Tibial nerve (tissue), 4 donors: Measurements from ENCODE around the gene RFFL. TPM values are rescaled to one million over a fixed set of nuclear protein-coding genes. Genes with fewer than 3 reads are reported as not detected.

Experiments
- DNase-seq, 2 donors: peaks; one replicate each; pipeline ENCODE4 v3.0.0-alpha.2; 2019; ENCODE audit warnings: low spot score in 2 of 2
- H3K27ac ChIP-seq, 4 donors: fragments of 200-600 bp; sonication (generic) in 3 of 4; one replicate each; pipeline ENCODE4 v1.5.1; 2017 to 2019; ENCODE audit warnings: mild to moderate bottlenecking in 1 of 4
- H3K27me3 ChIP-seq, 2 donors: fragments of 200-600 bp; sonication (generic) in 1 of 2; one replicate each; pipeline versions ENCODE4 v1.5.1 to v1.6.0; 2017 to 2019
- H3K36me3 ChIP-seq, 3 donors: fragments of 200-600 bp; sonication (generic); one replicate each; pipeline ENCODE4 v1.5.1; 2018 to 2019
- H3K4me1 ChIP-seq, 4 donors: fragments of 200-600 bp; sonication (generic) in 3 of 4; one replicate each; pipeline ENCODE4 v1.5.1; 2017 to 2019
- H3K4me3 ChIP-seq, 4 donors: fragments of 200-600 bp; sonication (generic) in 3 of 4; one replicate each; pipeline ENCODE4 v1.5.1; 2017 to 2019; ENCODE audit warnings: mild to moderate bottlenecking in 1 of 4, moderate library complexity in 1 of 4
- H3K9me3 ChIP-seq, 4 donors: fragments of 200-600 bp; sonication (generic) in 3 of 4; one replicate each; pipeline ENCODE4 v1.5.1; 2017 to 2019
- CTCF ChIP-seq, 5 experiments: fragments of 200-600 bp in 3 of 5; fragments of 450-650 bp in 2 of 5; sonication (generic) in 3 of 5; IDR thresholded peaks; one replicate each; pipeline ENCODE4 v1.5.1; 2016 to 2019; ENCODE audit warnings: antibody characterized with exemption in 5 of 5, mild to moderate bottlenecking in 3 of 5, moderate library complexity in 2 of 5
- EP300 ChIP-seq, 2 donors: sonication (generic); formaldehyde crosslinking; IDR thresholded peaks; one replicate each; pipeline ENCODE4 v1.6.1; 2017; ENCODE audit warnings: antibody characterized with exemption in 2 of 2, mild to moderate bottlenecking in 1 of 2
- POLR2A ChIP-seq, 2 donors: fragments of 450-650 bp; IDR thresholded peaks; one replicate each; pipeline ENCODE4 v1.6.1; 2017; ENCODE audit warnings: antibody characterized with exemption in 2 of 2, mild to moderate bottlenecking in 2 of 2, moderate library complexity in 2 of 2
- WGBS, 2 donors: methylation state at CpG; one replicate each; pipeline ENCODE4 v1.1.5; 2018; 5-methylcytosine and 5-hydroxymethylcytosine counted together
- total RNA-seq, 4 donors: library from RNA; depleted of rRNA; stranded (reverse); fragments of >200 nt; gene quantifications; one replicate each; pipeline ENCODE4 v1.1.0, GENCODE V29; 2016

Gene RFFL
- total RNA-seq, 4 donors from 2014 or later, result 10.8 to 41.3 (median 17.2) TPM

- no peaks in the 10 kb centered on the region for H3K27me3 ChIP-seq
- H3K9me3 ChIP-seq, result no peaks in the 10 kb centered on the region
- 55 to 56% methylated on average over 20 of the region's 22 CpGs for WGBS, 2 donors
- peak in 1 of 2 donors; percentile 7 for DNase-seq
- peak overlapping the region in 3 of 4 donors; percentile 58 to 99 (median 89) for H3K4me3 ChIP-seq
- peak overlapping the region; percentile 64 to 98 (median 84) for H3K27ac ChIP-seq
- TF ChIP-seq EP300 (IDR thresholded peaks at IDR 0.05) (no peak), POLR2A (IDR thresholded peaks at IDR 0.05) (no peak), CTCF (IDR thresholded peaks at IDR 0.05) (peak in 3 of 5 experiments; percentile 4 to 53 (median 51))
- H3K36me3 ChIP-seq, result no peaks in the 10 kb centered on the region
- peaks cover 0 to 23% (median 9%) of the 10 kb centered on the region in 4 donors for H3K4me1 ChIP-seq
Measured at GRCh38 chr17:35089586-35090296, 26.2 kb upstream of the RFFL start.

- WGBS, 2 donors, result 1% methylated on average over 50 of the region's 80 CpGs; no CpG with 5 or more reads in 1 of the 2 donors
- H3K4me1 ChIP-seq, result peaks cover 0 to 23% (median 9%) of the 10 kb centered on the region in 4 donors
- peak; percentile 75 to 83 for DNase-seq
- H3K27ac ChIP-seq, result peak overlapping the region; percentile 64 to 98 (median 96)
- H3K9me3 ChIP-seq, result no peaks in the 10 kb centered on the region
- H3K27me3 ChIP-seq, result no peaks in the 10 kb centered on the region
- peak overlapping the region; percentile 58 to 99 (median 94) for H3K4me3 ChIP-seq
- H3K36me3 ChIP-seq, result no peaks in the 10 kb centered on the region
- peak in 1 of 2 donors; percentile 4 for TF ChIP-seq EP300 (IDR thresholded peaks at IDR 0.05)
- TF ChIP-seq CTCF (IDR thresholded peaks at IDR 0.05), result peak; percentile 79 to 96 (median 93)
- peak in 1 of 2 donors; percentile 51 for TF ChIP-seq POLR2A (IDR thresholded peaks at IDR 0.05)
Measured at GRCh38 chr17:35088881-35089585, 25.5 kb upstream of the RFFL start.

GRCh38 chr17:35088356-35088880 is 24.9 kb upstream of the RFFL start:
- H3K27me3 ChIP-seq, result no peaks in the 10 kb centered on the region
- peak overlapping the region; percentile 64 to 98 (median 96) for H3K27ac ChIP-seq
- 0 to 1% methylated on average over 23 to 26 of the region's 26 CpGs for WGBS, 2 donors
- peaks cover 0 to 23% (median 9%) of the 10 kb centered on the region in 4 donors for H3K4me1 ChIP-seq
- peak in 1 of 2 donors; percentile 26 for DNase-seq
- H3K9me3 ChIP-seq, result no peaks in the 10 kb centered on the region
- peak overlapping the region; percentile 58 to 99 (median 94) for H3K4me3 ChIP-seq
- TF ChIP-seq EP300 (IDR thresholded peaks at IDR 0.05) (peak in 1 of 2 donors; percentile 23), POLR2A (IDR thresholded peaks at IDR 0.05) (no peak)
- no peaks in the 10 kb centered on the region for H3K36me3 ChIP-seq

GRCh38 chr17:35087731-35088355 is 24.3 kb upstream of the RFFL start:
- Histone ChIP-seq H3K9me3 (no peaks in the 10 kb centered on the region), H3K4me1 (peaks cover 0 to 23% (median 9%) of the 10 kb centered on the region in 4 donors), H3K36me3 (no peaks in the 10 kb centered on the region), H3K4me3 (peak overlapping the region; percentile 58 to 99 (median 94)), H3K27ac (peak overlapping the region; percentile 64 to 98 (median 96)), H3K27me3 (no peaks in the 10 kb centered on the region)
- WGBS, 2 donors, result 25 to 30% methylated on average over 9 of the region's 9 CpGs
- TF ChIP-seq CTCF (IDR thresholded peaks at IDR 0.05), result no peak
- no peak for TF ChIP-seq EP300 (IDR thresholded peaks at IDR 0.05)
- no peak for TF ChIP-seq POLR2A (IDR thresholded peaks at IDR 0.05)
- peak in 1 of 2 donors; percentile 14 for DNase-seq

- H3K9me3 ChIP-seq, result no peaks in the 10 kb centered on the region
- DNase-seq, result no peak
- peak overlapping the region in 1 of 4 donors; percentile 89 for H3K4me3 ChIP-seq
- no peaks in the 10 kb centered on the region for H3K27me3 ChIP-seq
- H3K4me1 ChIP-seq, result peaks cover 0 to 26% (median 9%) of the 10 kb centered on the region in 4 donors
- peak overlapping the region in 2 of 4 donors; percentile 96 to 98 for H3K27ac ChIP-seq
- TF ChIP-seq CTCF (IDR thresholded peaks at IDR 0.05) (no peak), EP300 (IDR thresholded peaks at IDR 0.05) (no peak), POLR2A (IDR thresholded peaks at IDR 0.05) (no peak)
- H3K36me3 ChIP-seq, result no peaks in the 10 kb centered on the region
- 91 to 94% methylated on average over 8 of the region's 8 CpGs for WGBS, 2 donors
Measured at GRCh38 chr17:35086931-35087573, 23.5 kb upstream of the RFFL start.
